Tibial nerve (tissue), 4 donors: Measurements from ENCODE around the gene FAM107B. TPM values are rescaled to one million over a fixed set of nuclear protein-coding genes. Genes with fewer than 3 reads are reported as not detected.

Source experiments
- DNase-seq, 2 donors: peaks; one replicate each; pipeline ENCODE4 v3.0.0-alpha.2; 2019; ENCODE audit warnings: low spot score in 2 of 2
- H3K27ac ChIP-seq, 4 donors: fragments of 200-600 bp; sonication (generic) in 3 of 4; one replicate each; pipeline ENCODE4 v1.5.1; 2017 to 2019; ENCODE audit warnings: mild to moderate bottlenecking in 1 of 4
- H3K27me3 ChIP-seq, 2 donors: fragments of 200-600 bp; sonication (generic) in 1 of 2; one replicate each; pipeline versions ENCODE4 v1.5.1 to v1.6.0; 2017 to 2019
- H3K36me3 ChIP-seq, 3 donors: fragments of 200-600 bp; sonication (generic); one replicate each; pipeline ENCODE4 v1.5.1; 2018 to 2019
- H3K4me1 ChIP-seq, 4 donors: fragments of 200-600 bp; sonication (generic) in 3 of 4; one replicate each; pipeline ENCODE4 v1.5.1; 2017 to 2019
- H3K4me3 ChIP-seq, 4 donors: fragments of 200-600 bp; sonication (generic) in 3 of 4; one replicate each; pipeline ENCODE4 v1.5.1; 2017 to 2019; ENCODE audit warnings: mild to moderate bottlenecking in 1 of 4, moderate library complexity in 1 of 4
- H3K9me3 ChIP-seq, 4 donors: fragments of 200-600 bp; sonication (generic) in 3 of 4; one replicate each; pipeline ENCODE4 v1.5.1; 2017 to 2019
- CTCF ChIP-seq, 5 experiments: fragments of 200-600 bp in 3 of 5; fragments of 450-650 bp in 2 of 5; sonication (generic) in 3 of 5; IDR thresholded peaks; one replicate each; pipeline ENCODE4 v1.5.1; 2016 to 2019; ENCODE audit warnings: antibody characterized with exemption in 5 of 5, mild to moderate bottlenecking in 3 of 5, moderate library complexity in 2 of 5
- EP300 ChIP-seq, 2 donors: sonication (generic); formaldehyde crosslinking; IDR thresholded peaks; one replicate each; pipeline ENCODE4 v1.6.1; 2017; ENCODE audit warnings: antibody characterized with exemption in 2 of 2, mild to moderate bottlenecking in 1 of 2
- POLR2A ChIP-seq, 2 donors: fragments of 450-650 bp; IDR thresholded peaks; one replicate each; pipeline ENCODE4 v1.6.1; 2017; ENCODE audit warnings: antibody characterized with exemption in 2 of 2, mild to moderate bottlenecking in 2 of 2, moderate library complexity in 2 of 2
- WGBS, 2 donors: methylation state at CpG; one replicate each; pipeline ENCODE4 v1.1.5; 2018; 5-methylcytosine and 5-hydroxymethylcytosine counted together
- total RNA-seq, 4 donors: library from RNA; depleted of rRNA; stranded (reverse); fragments of >200 nt; gene quantifications; one replicate each; pipeline ENCODE4 v1.1.0, GENCODE V29; 2016

Gene FAM107B
- total RNA-seq, 4 donors from 2014 or later: 9.8 to 26.7 (median 16.9) TPM

- Histone ChIP-seq H3K27me3 (no peaks in the 10 kb centered on the region), H3K27ac (peak overlapping the region in 1 of 4 donors; percentile 18), H3K4me1 (peaks cover 0 to 30% (median 13%) of the 10 kb centered on the region in 4 donors), H3K4me3 (no peak overlapping the region), H3K9me3 (no peaks in the 10 kb centered on the region), H3K36me3 (peaks cover 0 to 17% (median 0%) of the 10 kb centered on the region in 3 donors)
- TF ChIP-seq EP300 (IDR thresholded peaks at IDR 0.05): no peak
- no peak for TF ChIP-seq POLR2A (IDR thresholded peaks at IDR 0.05)
- no peak for TF ChIP-seq CTCF (IDR thresholded peaks at IDR 0.05)
- WGBS, 2 donors: 49 to 57% methylated on average over 4 of the region's 4 CpGs
- no peak for DNase-seq
Measured at GRCh38 chr10:14601326-14601725, 173.4 kb downstream of the FAM107B start.

DNA sequence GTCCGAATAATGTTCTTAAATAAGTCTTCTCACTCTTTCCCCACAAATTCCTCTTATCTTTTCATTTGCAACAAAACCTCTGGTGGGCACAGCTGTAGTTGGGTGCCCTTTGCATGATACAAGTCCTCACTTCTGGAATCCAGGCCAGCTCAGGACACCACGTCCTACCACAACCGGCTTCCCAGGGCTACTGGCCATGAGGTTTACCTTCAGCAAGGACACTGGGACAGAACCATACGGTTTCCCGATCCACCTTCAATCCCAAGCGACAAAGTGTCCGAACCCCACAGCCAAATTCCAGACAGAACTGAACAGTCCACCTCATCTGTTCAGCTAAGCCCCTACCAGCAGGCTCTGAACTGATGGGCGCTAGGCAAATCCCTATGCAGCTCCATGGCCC, 174.6 kb downstream of the FAM107B start:
- TF ChIP-seq POLR2A (IDR thresholded peaks at IDR 0.05): no peak
- TF ChIP-seq CTCF (IDR thresholded peaks at IDR 0.05): no peak
- no peak for TF ChIP-seq EP300 (IDR thresholded peaks at IDR 0.05)
- Histone ChIP-seq H3K27ac (no peak overlapping the region), H3K27me3 (no peaks in the 10 kb centered on the region), H3K4me3 (no peak overlapping the region), H3K36me3 (peaks cover 0 to 21% (median 0%) of the 10 kb centered on the region in 3 donors), H3K9me3 (no peaks in the 10 kb centered on the region), H3K4me1 (peaks cover 0 to 26% (median 12%) of the 10 kb centered on the region in 4 donors)
- no peak for DNase-seq
- WGBS, 2 donors: 91 to 96% methylated on average over 8 of the region's 8 CpGs

- no peak overlapping the region for H3K4me3 ChIP-seq
- WGBS, 2 donors: 90 to 91% methylated on average over 11 of the region's 11 CpGs
- H3K36me3 ChIP-seq: peaks cover 0 to 21% (median 0%) of the 10 kb centered on the region in 3 donors
- no peaks in the 10 kb centered on the region for H3K9me3 ChIP-seq
- H3K27ac ChIP-seq: no peak overlapping the region
- peaks cover 0 to 22% (median 10%) of the 10 kb centered on the region in 4 donors for H3K4me1 ChIP-seq
- no peaks in the 10 kb centered on the region for H3K27me3 ChIP-seq
- no peak for DNase-seq
- TF ChIP-seq CTCF (IDR thresholded peaks at IDR 0.05) (no peak), POLR2A (IDR thresholded peaks at IDR 0.05) (no peak), EP300 (IDR thresholded peaks at IDR 0.05) (no peak)
Measured at GRCh38 chr10:14598809-14599764, 175.6 kb downstream of the FAM107B start.

DNA sequence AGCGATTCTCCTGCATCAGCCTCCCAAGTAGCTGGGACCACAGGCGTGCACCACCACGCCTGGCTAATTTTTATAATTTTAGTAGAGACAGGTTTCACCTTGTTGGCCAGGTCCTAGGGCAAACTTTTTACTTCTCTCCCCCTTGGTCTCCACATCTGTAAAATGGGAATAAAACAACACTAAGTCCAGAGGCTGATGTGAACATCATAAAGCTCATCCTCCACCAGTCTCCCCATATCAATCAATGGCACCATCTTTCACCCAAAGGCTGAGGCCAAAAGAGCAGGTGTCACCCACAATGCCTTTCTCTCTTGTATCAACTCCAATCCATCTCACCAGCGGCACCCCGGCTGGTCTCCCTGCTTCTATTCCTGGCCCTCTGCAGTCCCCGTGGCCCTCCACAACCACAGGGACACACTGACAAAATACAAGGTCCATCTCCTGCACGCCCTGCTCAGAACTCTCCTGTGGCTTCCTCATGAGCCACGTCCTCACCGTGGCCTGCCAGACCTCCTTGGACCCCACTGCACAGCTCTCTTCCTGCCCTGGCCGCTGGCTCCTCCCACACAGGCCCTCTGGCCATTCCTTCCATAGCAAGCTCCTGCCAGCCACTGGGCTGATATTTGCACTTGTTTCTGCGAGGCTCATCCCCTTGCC, 179.0 kb downstream of the FAM107B start:
- 94 to 96% methylated on average over 11 of the region's 11 CpGs for WGBS, 2 donors
- TF ChIP-seq CTCF (IDR thresholded peaks at IDR 0.05) (no peak), EP300 (IDR thresholded peaks at IDR 0.05) (no peak), POLR2A (IDR thresholded peaks at IDR 0.05) (no peak)
- DNase-seq: no peak
- no peak overlapping the region for H3K27ac ChIP-seq
- H3K4me3 ChIP-seq: no peak overlapping the region
- peaks cover 0 to 21% (median 0%) of the 10 kb centered on the region in 3 donors for H3K36me3 ChIP-seq
- H3K4me1 ChIP-seq: no peaks in the 10 kb centered on the region
- H3K9me3 ChIP-seq: no peaks in the 10 kb centered on the region
- no peaks in the 10 kb centered on the region for H3K27me3 ChIP-seq
